Endothelial cell of umbilical vein (primary cell): ENCODE data around the gene MREG.

ENCODE experiments used
- CTCF ChIP-seq, 2 donors: IDR thresholded peaks; 1 replicate in 1 of 2; 2 replicates in 1 of 2; pipeline ENCODE4 v1.5.1; 2011; ENCODE audit warnings: low read length in 2 of 2, mild to moderate bottlenecking in 2 of 2, moderate library complexity in 2 of 2, control low read depth in 1 of 2, inconsistent platforms in 1 of 2, low read depth in 1 of 2; ENCODE audit not compliant: insufficient read depth in 1 of 2; ENCODE audit errors: extremely low read depth in 1 of 2
- EZH2 ChIP-seq: IDR thresholded peaks from 2 replicates; pipeline ENCODE4 v1.6.1; 2012; ENCODE audit warnings: borderline replicate concordance, low read depth, mild to moderate bottlenecking, moderate library complexity, low read length, inconsistent platforms; ENCODE audit not compliant: severe bottlenecking
- FOS ChIP-seq: IDR thresholded peaks from 2 replicates; pipeline ENCODE4 v1.6.1; 2011; ENCODE audit warnings: mild to moderate bottlenecking, low read length, moderate library complexity, borderline replicate concordance; ENCODE audit not compliant: insufficient read depth
- JUN ChIP-seq: IDR thresholded peaks from 2 replicates; pipeline ENCODE4 v1.6.1; 2011; ENCODE audit warnings: borderline replicate concordance, low read depth; ENCODE audit not compliant: insufficient read length, insufficient read depth
- MYC ChIP-seq: IDR thresholded peaks from one replicate; pipeline ENCODE4 v1.6.1; 2011; ENCODE audit warnings: mild to moderate bottlenecking, low read depth, low read length
- POLR2A ChIP-seq: IDR thresholded peaks from 2 replicates; pipeline ENCODE4 v1.6.1; 2012; ENCODE audit warnings: low read depth, mild to moderate bottlenecking, control low read depth, low read length
- POLR2AphosphoS5 ChIP-seq: IDR thresholded peaks from 2 replicates; pipeline ENCODE4 v1.6.1; 2012; ENCODE audit warnings: low read depth, mild to moderate bottlenecking, control low read depth, low read length, moderate library complexity; ENCODE audit not compliant: insufficient read depth
- TF ChIP-seq, protein P1 (sequence below): IDR thresholded peaks from 2 replicates; pipeline ENCODE4 v1.6.1; 2011; ENCODE audit not compliant: insufficient read depth, insufficient read length

DNA sequence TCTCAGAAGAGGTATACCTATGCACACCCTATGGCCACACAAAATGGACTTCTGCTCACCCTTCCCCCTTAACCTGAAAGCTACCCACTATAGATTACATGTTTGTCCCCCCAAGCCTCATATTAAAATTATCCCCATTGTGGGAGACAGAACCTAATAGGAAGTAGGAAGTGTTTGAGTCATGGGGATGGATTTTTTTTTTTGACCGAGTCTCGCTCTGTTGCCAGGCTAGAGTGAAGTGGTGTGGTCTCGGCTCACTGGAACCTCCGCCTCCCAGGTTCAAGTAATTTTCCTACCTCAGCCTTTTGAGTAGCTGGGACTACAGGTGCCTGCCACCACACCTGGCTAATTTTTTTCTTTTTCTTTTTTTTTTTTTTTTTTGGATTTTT, 98.6 kb downstream of the MREG start:
- TF ChIP-seq POLR2AphosphoS5 (no peak), CTCF (IDR thresholded peaks at IDR 0.05; ENCODE audit: extremely low read depth in 1 of 2, insufficient read depth in 1 of 2, low read depth in 1 of 2, low read length in 2 of 2) (no peak), EZH2 (no peak), POLR2A (no peak), MYC (no peak), FOS (no peak), JUN (no peak)
- TF ChIP-seq, protein P1, sequence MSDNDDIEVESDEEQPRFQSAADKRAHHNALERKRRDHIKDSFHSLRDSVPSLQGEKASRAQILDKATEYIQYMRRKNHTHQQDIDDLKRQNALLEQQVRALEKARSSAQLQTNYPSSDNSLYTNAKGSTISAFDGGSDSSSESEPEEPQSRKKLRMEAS, result no peak
